Measurements from ENCODE around the gene CELA2A.

The CELA2A gene

DNA sequence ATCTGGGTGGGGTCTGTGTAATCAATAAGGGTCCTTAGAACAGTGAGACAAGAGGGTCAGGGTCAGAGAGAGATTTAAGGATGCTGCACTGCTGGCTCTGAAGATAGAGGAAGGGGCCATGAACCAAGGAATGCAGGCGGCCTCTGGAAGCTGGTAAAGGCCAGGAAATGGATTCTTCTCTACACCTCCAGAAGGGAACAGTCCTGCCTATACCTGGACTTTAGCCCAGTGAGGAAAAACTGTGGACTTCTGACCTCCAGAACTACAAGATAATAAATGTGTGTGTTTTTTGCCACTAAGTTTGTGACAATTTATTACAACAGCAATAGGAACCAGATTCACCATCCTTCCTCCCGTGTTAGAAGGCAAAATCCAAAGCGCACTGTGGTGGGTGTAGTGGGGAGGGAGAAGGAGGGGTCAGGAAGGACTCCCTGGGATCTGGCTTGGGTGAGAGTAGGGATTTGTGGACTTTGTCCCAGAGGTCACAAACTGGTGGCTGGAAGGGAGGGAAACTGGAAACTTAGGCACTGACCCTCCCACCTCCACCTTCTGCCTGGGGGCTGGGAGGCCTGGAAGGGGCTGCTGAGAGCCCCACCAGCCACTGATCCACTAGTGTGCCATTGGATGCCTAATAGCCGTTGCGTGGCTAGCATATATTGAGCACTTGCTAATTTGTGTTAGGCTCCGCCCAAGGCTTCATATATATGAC lies 5.4 kb upstream of the CELA2A start:
- TF ChIP-seq, protein P1, sequence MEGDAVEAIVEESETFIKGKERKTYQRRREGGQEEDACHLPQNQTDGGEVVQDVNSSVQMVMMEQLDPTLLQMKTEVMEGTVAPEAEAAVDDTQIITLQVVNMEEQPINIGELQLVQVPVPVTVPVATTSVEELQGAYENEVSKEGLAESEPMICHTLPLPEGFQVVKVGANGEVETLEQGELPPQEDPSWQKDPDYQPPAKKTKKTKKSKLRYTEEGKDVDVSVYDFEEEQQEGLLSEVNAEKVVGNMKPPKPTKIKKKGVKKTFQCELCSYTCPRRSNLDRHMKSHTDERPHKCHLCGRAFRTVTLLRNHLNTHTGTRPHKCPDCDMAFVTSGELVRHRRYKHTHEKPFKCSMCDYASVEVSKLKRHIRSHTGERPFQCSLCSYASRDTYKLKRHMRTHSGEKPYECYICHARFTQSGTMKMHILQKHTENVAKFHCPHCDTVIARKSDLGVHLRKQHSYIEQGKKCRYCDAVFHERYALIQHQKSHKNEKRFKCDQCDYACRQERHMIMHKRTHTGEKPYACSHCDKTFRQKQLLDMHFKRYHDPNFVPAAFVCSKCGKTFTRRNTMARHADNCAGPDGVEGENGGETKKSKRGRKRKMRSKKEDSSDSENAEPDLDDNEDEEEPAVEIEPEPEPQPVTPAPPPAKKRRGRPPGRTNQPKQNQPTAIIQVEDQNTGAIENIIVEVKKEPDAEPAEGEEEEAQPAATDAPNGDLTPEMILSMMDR (conservative IDR thresholded peaks at IDR 0.05; ENCODE audit: low read length) = no peak
- no peak for TF ChIP-seq EZH2phosphoT487 (IDR thresholded peaks at IDR 0.05; ENCODE audit: borderline replicate concordance)
- no peak overlapping the region for H3K4me3 ChIP-seq (ENCODE audit: low read length, poor library complexity, severe bottlenecking)
- H3K4me1 ChIP-seq (ENCODE audit: insufficient read depth, low read length, poor library complexity, severe bottlenecking) = no peaks in the 10 kb centered on the region
- H2AFZ ChIP-seq (ENCODE audit: low read length) = no peak overlapping the region
- H3K9ac ChIP-seq (ENCODE audit: low read depth, low read length, poor library complexity, severe bottlenecking) = no peak overlapping the region
- H3K9me3 ChIP-seq (ENCODE audit: insufficient read depth, low read depth, low read length) = no peaks in the 10 kb centered on the region
- H3K4me2 ChIP-seq (ENCODE audit: low read depth, low read length, poor library complexity, severe bottlenecking) = no peak overlapping the region
- no peaks in the 10 kb centered on the region for H3K27me3 ChIP-seq (ENCODE audit: insufficient read depth, low read length, poor library complexity, severe bottlenecking)
- no peaks in the 10 kb centered on the region for H3K36me3 ChIP-seq (ENCODE audit: insufficient read depth, low read length)
- no peaks in the 10 kb centered on the region for H4K20me1 ChIP-seq (ENCODE audit: insufficient read depth, low read length, poor library complexity, severe bottlenecking)
- H3K9me2 ChIP-seq (replicated peaks; ENCODE audit: low read depth, low read length) = no peaks in the 10 kb centered on the region
- H3K79me2 ChIP-seq (ENCODE audit: insufficient read depth, low read length) = no peaks in the 10 kb centered on the region
- H3F3A ChIP-seq (ENCODE audit: low read depth) = no peaks in the 10 kb centered on the region

DNA sequence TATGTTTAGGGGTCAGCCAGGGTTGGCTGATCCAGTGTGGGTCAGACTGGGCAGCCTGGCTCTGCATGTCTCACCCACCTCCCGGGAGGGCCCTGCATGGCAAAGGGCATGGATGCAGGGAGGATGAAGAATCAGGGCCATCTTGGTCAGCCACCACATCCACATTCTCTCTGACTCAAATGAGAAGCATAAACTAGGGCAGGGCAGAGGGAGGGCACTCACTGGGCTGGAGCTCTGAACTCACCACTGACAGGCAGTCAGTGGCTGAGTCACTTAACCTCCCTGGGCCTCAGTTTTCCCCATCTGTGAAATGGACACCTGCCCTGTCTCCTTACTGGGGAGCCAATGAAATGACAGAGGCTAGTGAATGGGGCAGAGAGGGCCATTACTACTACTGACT lies 4.3 kb upstream of the CELA2A start:
- TF ChIP-seq EZH2phosphoT487 (IDR thresholded peaks at IDR 0.05; ENCODE audit: borderline replicate concordance) = no peak
- TF ChIP-seq, protein P1 (conservative IDR thresholded peaks at IDR 0.05; ENCODE audit: low read length) = no peak
- Histone ChIP-seq H3K9me2 (replicated peaks; ENCODE audit: low read depth, low read length) (no peaks in the 10 kb centered on the region), H3K4me2 (ENCODE audit: low read depth, low read length, poor library complexity, severe bottlenecking) (no peak overlapping the region), H3K36me3 (ENCODE audit: insufficient read depth, low read length) (no peaks in the 10 kb centered on the region), H4K20me1 (ENCODE audit: insufficient read depth, low read length, poor library complexity, severe bottlenecking) (no peaks in the 10 kb centered on the region), H3K79me2 (ENCODE audit: insufficient read depth, low read length) (no peaks in the 10 kb centered on the region), H3K9me3 (ENCODE audit: insufficient read depth, low read depth, low read length) (no peaks in the 10 kb centered on the region), H3K27me3 (ENCODE audit: insufficient read depth, low read length, poor library complexity, severe bottlenecking) (no peaks in the 10 kb centered on the region), H3K9ac (ENCODE audit: low read depth, low read length, poor library complexity, severe bottlenecking) (no peak overlapping the region), H2AFZ (ENCODE audit: low read length) (no peak overlapping the region), H3K4me3 (ENCODE audit: low read length, poor library complexity, severe bottlenecking) (no peak overlapping the region), H3F3A (ENCODE audit: low read depth) (no peaks in the 10 kb centered on the region), H3K4me1 (ENCODE audit: insufficient read depth, low read length, poor library complexity, severe bottlenecking) (no peaks in the 10 kb centered on the region)

DNA sequence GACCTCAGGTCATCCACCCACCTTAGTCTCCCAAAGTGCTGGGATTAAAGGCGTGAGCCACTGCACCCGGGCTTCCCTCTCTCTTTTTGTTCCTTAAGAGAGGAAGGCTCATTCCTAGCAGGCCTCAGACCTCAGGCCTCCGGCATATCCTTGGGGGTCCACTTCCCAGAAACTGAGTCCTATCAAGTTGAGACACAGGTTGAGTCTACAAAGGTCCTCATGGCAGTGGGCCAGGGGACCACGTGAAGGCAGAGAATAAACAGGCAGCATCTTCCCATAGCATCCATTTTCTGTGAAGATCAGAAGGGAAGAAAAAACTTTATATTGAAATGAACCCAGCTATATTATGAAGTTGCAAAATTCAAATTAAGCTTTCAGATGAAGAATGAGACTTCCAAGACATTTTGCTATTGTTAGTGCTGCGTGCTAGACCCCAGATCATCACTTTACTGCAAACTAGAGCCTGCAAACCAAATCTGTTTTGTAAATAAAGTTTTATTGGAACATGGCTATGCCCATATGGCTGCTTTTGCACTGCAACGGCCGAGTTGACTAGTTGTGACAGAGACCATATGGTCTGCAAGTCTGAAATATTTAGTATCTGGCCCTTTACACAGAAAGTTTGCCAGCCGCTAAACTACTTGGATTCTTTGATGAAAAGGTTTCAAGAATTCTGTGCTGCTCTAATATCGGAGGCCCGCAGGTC lies 3.5 kb upstream of the CELA2A start:
- no peak overlapping the region for H3K4me3 ChIP-seq (ENCODE audit: low read length, poor library complexity, severe bottlenecking)
- no peak overlapping the region for H2AFZ ChIP-seq (ENCODE audit: low read length)
- no peaks in the 10 kb centered on the region for H3K36me3 ChIP-seq (ENCODE audit: insufficient read depth, low read length)
- TF ChIP-seq, protein P1 (conservative IDR thresholded peaks at IDR 0.05; ENCODE audit: low read length) = no peak
- TF ChIP-seq EZH2phosphoT487 (IDR thresholded peaks at IDR 0.05; ENCODE audit: borderline replicate concordance) = no peak
- H3K79me2 ChIP-seq (ENCODE audit: insufficient read depth, low read length) = no peaks in the 10 kb centered on the region
- H3F3A ChIP-seq (ENCODE audit: low read depth) = no peaks in the 10 kb centered on the region
- H4K20me1 ChIP-seq (ENCODE audit: insufficient read depth, low read length, poor library complexity, severe bottlenecking) = no peaks in the 10 kb centered on the region
- H3K9me3 ChIP-seq (ENCODE audit: insufficient read depth, low read depth, low read length) = no peaks in the 10 kb centered on the region
- no peaks in the 10 kb centered on the region for H3K4me1 ChIP-seq (ENCODE audit: insufficient read depth, low read length, poor library complexity, severe bottlenecking)
- H3K9ac ChIP-seq (ENCODE audit: low read depth, low read length, poor library complexity, severe bottlenecking) = no peak overlapping the region
- no peak overlapping the region for H3K4me2 ChIP-seq (ENCODE audit: low read depth, low read length, poor library complexity, severe bottlenecking)
- no peaks in the 10 kb centered on the region for H3K27me3 ChIP-seq (ENCODE audit: insufficient read depth, low read length, poor library complexity, severe bottlenecking)
- H3K9me2 ChIP-seq (replicated peaks; ENCODE audit: low read depth, low read length) = no peaks in the 10 kb centered on the region
